ENCODE measurements around the gene METAP1D. TPM values are rescaled to one million over a fixed set of nuclear protein-coding genes. Genes with fewer than 3 reads are reported as not detected.
"Not testable (repeated sequence)": the region's sequence is repeated elsewhere in the genome, so short reads cannot be mapped to it uniquely, and the experiment has no call there.

The METAP1D gene
- total RNA-seq, 1 experiment from 2014 or later = 32.4 TPM

DNA sequence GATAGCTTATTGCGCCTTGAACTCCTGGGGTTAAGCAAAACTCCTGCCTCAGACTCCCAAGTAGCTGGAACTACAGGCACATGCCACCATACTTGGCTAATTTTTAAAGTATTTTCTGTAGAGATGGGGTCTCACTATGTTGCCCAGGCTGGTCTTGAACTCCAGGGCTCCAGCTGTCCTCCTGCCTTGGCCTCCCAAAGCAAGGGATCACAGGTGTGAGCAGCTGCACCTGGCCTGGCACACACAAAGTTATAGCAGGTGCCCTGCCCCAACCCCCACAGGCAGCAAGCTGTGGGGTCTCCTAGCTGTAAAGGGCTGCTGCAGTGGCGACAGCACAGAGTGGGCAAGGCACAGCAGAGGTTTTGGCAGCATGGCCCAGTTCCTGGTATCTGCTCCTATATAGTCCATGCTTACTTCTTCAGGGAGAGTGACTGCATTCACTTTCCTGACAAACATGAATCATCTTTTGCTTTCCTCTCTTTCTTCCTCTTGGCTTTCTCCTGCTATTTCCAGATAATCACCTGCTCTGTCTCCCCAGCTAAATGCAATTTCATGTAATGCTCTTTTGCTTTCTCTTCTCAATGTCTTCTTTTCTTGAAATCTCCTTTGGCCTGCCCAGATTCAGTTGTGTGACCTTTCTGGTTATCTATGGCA, 27.3 kb upstream of the METAP1D start:
- BruUV-seq (replicated peaks) = no TSS peak
- H3K9me2 ChIP-seq (ENCODE audit: insufficient read depth) = no peaks in the 10 kb centered on the region
- TF ChIP-seq CTCF (conservative IDR thresholded peaks at IDR 0.05) (no peak), EZH2 (IDR thresholded peaks at IDR 0.05; ENCODE audit: low read depth) (no peak)
- H3K79me2 ChIP-seq (ENCODE audit: low read depth) = no peaks in the 10 kb centered on the region
- CTCF ChIA-PET = interaction anchor here (0.5 to 0.8 kb wide), 3 partner anchors 127 to 545 kb away, joined by 3 read pairs; no protein-coding TSS in a partner anchor
- peaks cover 4% of the 10 kb centered on the region; the same call in 1 of the 2 replicates for H3F3A ChIP-seq (ENCODE audit: insufficient read depth, low read depth)
- no peak overlapping the region for H3K4me3 ChIP-seq
- POLR2A ChIA-PET (ENCODE audit: unreplicated experiment) = no interaction called here
- intact Hi-C loops (cut with micrococcal nuclease; ENCODE audit: unreplicated experiment) = no loop called here
- H3K36me3 ChIP-seq (ENCODE audit: low read depth) = peaks cover 40% of the 10 kb centered on the region
- no peak overlapping the region for H3K4me2 ChIP-seq
- DNase-seq = no peak
- peak overlapping the region; percentile 16; the same call in 1 of the 2 replicates for H3K27ac ChIP-seq
- peaks cover 7% of the 10 kb centered on the region; the same call in 1 of the 2 replicates for H4K20me1 ChIP-seq (ENCODE audit: insufficient read depth)
- H3K27me3 ChIP-seq (ENCODE audit: insufficient read depth, low read depth) = no peaks in the 10 kb centered on the region
- H3K9me3 ChIP-seq (ENCODE audit: insufficient read depth, low read depth) = no peaks in the 10 kb centered on the region
- H2AFZ ChIP-seq = no peak overlapping the region
- no peaks in the 10 kb centered on the region for H3K4me1 ChIP-seq (replicated peaks; ENCODE audit: insufficient read depth)

GRCh38 chr2:171979103-171979502, 20.6 kb upstream of the METAP1D start:
- no TSS peak for BruUV-seq (replicated peaks)
- H3K27ac ChIP-seq = no peak overlapping the region
- H2AFZ ChIP-seq = no peak overlapping the region
- no peak overlapping the region for H3K4me3 ChIP-seq
- peaks cover 53% of the 10 kb centered on the region for H3K36me3 ChIP-seq (ENCODE audit: low read depth)
- no peak overlapping the region for H3K4me2 ChIP-seq
- H3K9me2 ChIP-seq (ENCODE audit: insufficient read depth) = no peaks in the 10 kb centered on the region
- TF ChIP-seq CTCF (conservative IDR thresholded peaks at IDR 0.05) = no peak
- no peak for TF ChIP-seq EZH2 (IDR thresholded peaks at IDR 0.05; ENCODE audit: low read depth)
- H3K79me2 ChIP-seq (ENCODE audit: low read depth) = no peaks in the 10 kb centered on the region
- ChIA-PET CTCF (no interaction called here), POLR2A (ENCODE audit: unreplicated experiment) (no interaction called here)
- intact Hi-C loops (cut with micrococcal nuclease; ENCODE audit: unreplicated experiment) = no loop called here
- peaks cover 3% of the 10 kb centered on the region; the same call in 1 of the 2 replicates for H4K20me1 ChIP-seq (ENCODE audit: insufficient read depth)
- no peaks in the 10 kb centered on the region for H3K4me1 ChIP-seq (replicated peaks; ENCODE audit: insufficient read depth)
- H3F3A ChIP-seq (ENCODE audit: insufficient read depth, low read depth) = peaks cover 10% of the 10 kb centered on the region
- H3K27me3 ChIP-seq (ENCODE audit: insufficient read depth, low read depth) = no peaks in the 10 kb centered on the region
- DNase-seq = no peak
- H3K9me3 ChIP-seq (ENCODE audit: insufficient read depth, low read depth) = no peaks in the 10 kb centered on the region

DNA sequence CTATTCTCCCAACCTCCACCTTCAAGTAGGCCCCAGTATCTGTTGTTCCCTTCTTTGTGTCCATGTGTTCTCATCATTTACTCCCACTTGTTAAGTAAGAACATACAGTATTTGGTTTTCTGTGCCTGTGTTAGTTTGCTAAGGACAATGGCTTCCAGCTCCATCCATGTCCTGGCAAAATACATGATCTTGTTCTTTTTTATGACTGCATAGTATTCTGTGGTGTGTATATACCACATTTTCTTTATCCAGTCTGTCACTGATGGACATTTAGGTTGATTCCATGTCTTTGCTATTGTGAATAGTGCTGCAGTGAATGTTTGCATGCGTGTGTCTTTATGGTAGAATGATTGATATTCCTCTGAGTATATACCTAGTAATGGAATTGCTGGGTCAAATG, 15.8 kb upstream of the METAP1D start:
- H4K20me1 ChIP-seq (ENCODE audit: insufficient read depth); H2AFZ ChIP-seq; H3K4me2 ChIP-seq; BruUV-seq (replicated peaks); DNase-seq; H3K4me3 ChIP-seq; H3K27me3 ChIP-seq (ENCODE audit: insufficient read depth, low read depth); intact Hi-C loops (cut with micrococcal nuclease; ENCODE audit: unreplicated experiment); H3K27ac ChIP-seq; H3K9me3 ChIP-seq (ENCODE audit: insufficient read depth, low read depth); H3K9me2 ChIP-seq (ENCODE audit: insufficient read depth); H3K79me2 ChIP-seq (ENCODE audit: low read depth); CTCF ChIA-PET; H3K4me1 ChIP-seq (replicated peaks; ENCODE audit: insufficient read depth): not testable (repeated sequence)
- Histone ChIP-seq H3F3A (ENCODE audit: insufficient read depth, low read depth) (peaks cover 12% of the 10 kb centered on the region), H3K36me3 (ENCODE audit: low read depth) (peaks cover 28% of the 10 kb centered on the region)
- POLR2A ChIA-PET (ENCODE audit: unreplicated experiment) = interaction anchor here (0.7 kb wide), 1 partner anchor 132 kb away, joined by 4 read pairs; no protein-coding TSS in a partner anchor

All from PC-9 (cell line).